IPS DF 4.7 (cell line): ENCODE results near the gene FRMPD2.
"Not testable (repeated sequence)": the region's sequence is repeated elsewhere in the genome, so short reads cannot be mapped to it uniquely, and the experiment has no call there.

ENCODE experiments used
- DNase-seq: peaks from one replicate; pipeline ENCODE4 v3.0.0-alpha.2; 2013; ENCODE audit warnings: low spot score; ENCODE audit errors: extremely low read depth

The FRMPD2 gene

GRCh38 chr10:48233559-48234005 lies 40.9 kb downstream of the FRMPD2 start:
- no peak for DNase-seq

- DNase-seq, result no peak
These were observed 41.6 kb downstream of the FRMPD2 start for GRCh38 chr10:48232717-48233447.

- no peak for DNase-seq
These were observed 42.7 kb downstream of the FRMPD2 start for GRCh38 chr10:48231699-48232315.

- no peak for DNase-seq
These were observed 43.3 kb downstream of the FRMPD2 start for GRCh38 chr10:48231178-48231577.

GRCh38 chr10:48227213-48227612 lies 47.3 kb downstream of the FRMPD2 start:
- DNase-seq, result no peak

- no peak for DNase-seq
These were observed 49.4 kb downstream of the FRMPD2 start for GRCh38 chr10:48224979-48225560.

GRCh38 chr10:48224296-48224695 lies 50.2 kb downstream of the FRMPD2 start:
- DNase-seq, result no peak

GRCh38 chr10:48221814-48222213 lies 52.7 kb downstream of the FRMPD2 start:
- DNase-seq, result no peak

- not testable (repeated sequence) for DNase-seq
These were observed 53.5 kb downstream of the FRMPD2 start for GRCh38 chr10:48221031-48221430.

GRCh38 chr10:48219194-48219593 lies 55.3 kb downstream of the FRMPD2 start:
- no peak for DNase-seq

GRCh38 chr10:48216744-48217143 lies 57.8 kb downstream of the FRMPD2 start:
- no peak for DNase-seq

GRCh38 chr10:48216204-48216505 lies 58.3 kb downstream of the FRMPD2 start:
- no peak for DNase-seq

GRCh38 chr10:48215486-48216203 lies 58.9 kb downstream of the FRMPD2 start:
- peak; percentile 28 for DNase-seq

GRCh38 chr10:48214716-48215485 lies 59.6 kb downstream of the FRMPD2 start:
- no peak for DNase-seq

- DNase-seq, result no peak
These were observed 61.4 kb downstream of the FRMPD2 start for GRCh38 chr10:48213047-48213446.

GRCh38 chr10:48211777-48212176 lies 62.7 kb downstream of the FRMPD2 start:
- no peak for DNase-seq

- DNase-seq, result no peak
These were observed 63.5 kb downstream of the FRMPD2 start for GRCh38 chr10:48210966-48211365.

- DNase-seq, result no peak
These were observed 64.1 kb downstream of the FRMPD2 start for GRCh38 chr10:48210391-48210790.

GRCh38 chr10:48209241-48209640 lies 65.3 kb downstream of the FRMPD2 start:
- no peak for DNase-seq

GRCh38 chr10:48207853-48208252 lies 66.6 kb downstream of the FRMPD2 start:
- no peak for DNase-seq

- DNase-seq, result no peak
These were observed 67.8 kb downstream of the FRMPD2 start for GRCh38 chr10:48206482-48207250.
